Spleen (tissue), 7 donors: Measurements from ENCODE around the gene BCL11B.

Experiments used
- POLR2A ChIP-seq, 3 donors: fragments of 450-650 bp; IDR thresholded peaks; one replicate each; pipeline ENCODE4 v1.5.1; 2017; ENCODE audit warnings: antibody characterized with exemption in 3 of 3, mild to moderate bottlenecking in 1 of 3
- TF ChIP-seq, protein P1 (sequence below), 11 experiments: fragments of 200-600 bp in 7 of 11; fragments of 450-650 bp in 4 of 11; sonication (generic) in 4 of 11; IDR thresholded peaks in 8 of 11; conservative IDR thresholded peaks in 3 of 11; 1 replicate in 7 of 11; 2 replicates in 4 of 11; pipeline versions ENCODE4 v1.4.0 to v1.8.0; 2016 to 2021; ENCODE audit warnings: antibody characterized with exemption in 11 of 11, inconsistent platforms in 4 of 11, mild to moderate bottlenecking in 1 of 11
- donor health status: DM: no; HTN: no; CAD: no; lungs with moderate emphysema.
- donor health status: DM: no; HTN: no; CAD: no.
- donor health status: DM: no; HTN: no; CAD: no.

DNA sequence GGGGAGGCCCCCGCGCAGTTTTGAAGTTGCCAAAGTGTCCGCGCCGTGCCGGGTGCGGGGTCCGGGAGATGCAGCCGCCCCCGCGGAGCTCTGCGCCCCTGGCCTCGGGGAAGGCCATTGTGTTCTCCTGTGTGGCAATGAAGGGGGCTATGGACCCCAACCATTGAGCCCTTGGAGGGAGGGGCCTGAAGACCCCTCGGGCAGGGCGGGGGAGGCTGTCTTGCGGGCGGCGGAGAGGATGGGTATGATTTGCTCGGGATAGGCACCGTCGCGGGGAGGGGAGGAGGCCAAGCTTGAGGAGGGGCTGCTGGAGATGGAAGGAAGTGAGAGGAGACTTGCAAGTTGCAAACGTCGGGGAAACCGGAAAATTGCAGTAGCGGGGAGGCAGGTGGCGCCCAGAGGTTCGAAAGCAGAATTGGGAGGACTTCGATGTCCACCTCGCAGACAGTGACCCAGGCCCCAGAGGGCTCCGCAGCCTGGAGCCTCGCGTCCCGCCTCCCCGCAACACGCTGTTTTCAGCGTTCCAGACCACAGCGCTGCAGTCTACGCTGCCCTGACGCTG, 25.4 kb downstream of the BCL11B start:
- TF ChIP-seq POLR2A (IDR thresholded peaks at IDR 0.05), result no peak
- TF ChIP-seq, protein P1, sequence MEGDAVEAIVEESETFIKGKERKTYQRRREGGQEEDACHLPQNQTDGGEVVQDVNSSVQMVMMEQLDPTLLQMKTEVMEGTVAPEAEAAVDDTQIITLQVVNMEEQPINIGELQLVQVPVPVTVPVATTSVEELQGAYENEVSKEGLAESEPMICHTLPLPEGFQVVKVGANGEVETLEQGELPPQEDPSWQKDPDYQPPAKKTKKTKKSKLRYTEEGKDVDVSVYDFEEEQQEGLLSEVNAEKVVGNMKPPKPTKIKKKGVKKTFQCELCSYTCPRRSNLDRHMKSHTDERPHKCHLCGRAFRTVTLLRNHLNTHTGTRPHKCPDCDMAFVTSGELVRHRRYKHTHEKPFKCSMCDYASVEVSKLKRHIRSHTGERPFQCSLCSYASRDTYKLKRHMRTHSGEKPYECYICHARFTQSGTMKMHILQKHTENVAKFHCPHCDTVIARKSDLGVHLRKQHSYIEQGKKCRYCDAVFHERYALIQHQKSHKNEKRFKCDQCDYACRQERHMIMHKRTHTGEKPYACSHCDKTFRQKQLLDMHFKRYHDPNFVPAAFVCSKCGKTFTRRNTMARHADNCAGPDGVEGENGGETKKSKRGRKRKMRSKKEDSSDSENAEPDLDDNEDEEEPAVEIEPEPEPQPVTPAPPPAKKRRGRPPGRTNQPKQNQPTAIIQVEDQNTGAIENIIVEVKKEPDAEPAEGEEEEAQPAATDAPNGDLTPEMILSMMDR (IDR thresholded peaks at IDR 0.05 in 8 of 11, conservative IDR thresholded peaks at IDR 0.05 in 3 of 11), result no peak
